AG04449 (cell line): Measurements from ENCODE around the gene HIVEP3.

Experiments used
- CTCF ChIA-PET: fragments of 350-600 bp; formaldehyde crosslinking; extraction: SDS; loops from one replicate; lab custom pipeline; 2021; ENCODE audit warnings: antibody characterized with exemption; lab: Yijun Ruan, JAX
- POLR2A ChIA-PET: fragments of 400-600, 350-600 bp; formaldehyde crosslinking; extraction: SDS; loops from one replicate; lab custom pipeline; 2020; ENCODE audit warnings: antibody characterized with exemption, inconsistent platforms; lab: Yijun Ruan, JAX
- DNase-seq: peaks from one replicate; pipeline ENCODE4 v3.0.0-alpha.2; 2010; ENCODE audit warnings: low read depth, low spot score
- H3K4me3 ChIP-seq: 2 replicates; pipeline ENCODE4 v1.5.1; 2011; ENCODE audit warnings: low read depth, mild to moderate bottlenecking, control low read depth, low read length
- TF ChIP-seq, protein P1 (sequence below): IDR thresholded peaks from one replicate; pipeline ENCODE4 v1.5.1; 2011; ENCODE audit warnings: mild to moderate bottlenecking, moderate library complexity, low read length, control low read depth, inconsistent platforms; ENCODE audit not compliant: insufficient read depth; ENCODE audit errors: missing control alignments

Gene HIVEP3

DNA sequence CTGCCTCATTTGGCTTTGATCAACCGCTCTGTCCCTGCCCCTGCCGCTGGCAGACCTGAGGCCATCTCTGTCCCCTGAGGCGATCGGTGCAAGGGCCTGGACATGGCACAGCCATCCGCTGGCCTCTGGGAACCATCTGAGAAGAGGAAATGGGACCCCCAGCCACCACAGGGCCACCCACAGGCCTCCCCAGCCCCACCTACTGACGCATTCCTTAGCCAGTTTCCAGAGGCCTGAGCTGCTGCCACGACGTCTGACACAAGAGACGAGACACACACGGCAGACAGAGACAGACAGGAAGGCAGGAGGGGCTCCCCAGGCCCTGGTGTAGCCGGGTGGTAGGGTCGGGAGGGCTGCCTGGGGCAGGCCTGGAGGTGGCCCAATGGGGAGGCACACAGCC lies 397.0 kb downstream of the HIVEP3 start:
- CTCF ChIA-PET = interaction anchor here (2.4 to 8.5 kb wide), 2 partner anchors 8 to 16 kb away, joined by 10 to 116 read pairs; no protein-coding TSS in a partner anchor
- H3K4me3 ChIP-seq = no peak overlapping the region
- no peak for DNase-seq
- POLR2A ChIA-PET = no interaction called here
- TF ChIP-seq, protein P1, sequence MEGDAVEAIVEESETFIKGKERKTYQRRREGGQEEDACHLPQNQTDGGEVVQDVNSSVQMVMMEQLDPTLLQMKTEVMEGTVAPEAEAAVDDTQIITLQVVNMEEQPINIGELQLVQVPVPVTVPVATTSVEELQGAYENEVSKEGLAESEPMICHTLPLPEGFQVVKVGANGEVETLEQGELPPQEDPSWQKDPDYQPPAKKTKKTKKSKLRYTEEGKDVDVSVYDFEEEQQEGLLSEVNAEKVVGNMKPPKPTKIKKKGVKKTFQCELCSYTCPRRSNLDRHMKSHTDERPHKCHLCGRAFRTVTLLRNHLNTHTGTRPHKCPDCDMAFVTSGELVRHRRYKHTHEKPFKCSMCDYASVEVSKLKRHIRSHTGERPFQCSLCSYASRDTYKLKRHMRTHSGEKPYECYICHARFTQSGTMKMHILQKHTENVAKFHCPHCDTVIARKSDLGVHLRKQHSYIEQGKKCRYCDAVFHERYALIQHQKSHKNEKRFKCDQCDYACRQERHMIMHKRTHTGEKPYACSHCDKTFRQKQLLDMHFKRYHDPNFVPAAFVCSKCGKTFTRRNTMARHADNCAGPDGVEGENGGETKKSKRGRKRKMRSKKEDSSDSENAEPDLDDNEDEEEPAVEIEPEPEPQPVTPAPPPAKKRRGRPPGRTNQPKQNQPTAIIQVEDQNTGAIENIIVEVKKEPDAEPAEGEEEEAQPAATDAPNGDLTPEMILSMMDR = no peak

DNA sequence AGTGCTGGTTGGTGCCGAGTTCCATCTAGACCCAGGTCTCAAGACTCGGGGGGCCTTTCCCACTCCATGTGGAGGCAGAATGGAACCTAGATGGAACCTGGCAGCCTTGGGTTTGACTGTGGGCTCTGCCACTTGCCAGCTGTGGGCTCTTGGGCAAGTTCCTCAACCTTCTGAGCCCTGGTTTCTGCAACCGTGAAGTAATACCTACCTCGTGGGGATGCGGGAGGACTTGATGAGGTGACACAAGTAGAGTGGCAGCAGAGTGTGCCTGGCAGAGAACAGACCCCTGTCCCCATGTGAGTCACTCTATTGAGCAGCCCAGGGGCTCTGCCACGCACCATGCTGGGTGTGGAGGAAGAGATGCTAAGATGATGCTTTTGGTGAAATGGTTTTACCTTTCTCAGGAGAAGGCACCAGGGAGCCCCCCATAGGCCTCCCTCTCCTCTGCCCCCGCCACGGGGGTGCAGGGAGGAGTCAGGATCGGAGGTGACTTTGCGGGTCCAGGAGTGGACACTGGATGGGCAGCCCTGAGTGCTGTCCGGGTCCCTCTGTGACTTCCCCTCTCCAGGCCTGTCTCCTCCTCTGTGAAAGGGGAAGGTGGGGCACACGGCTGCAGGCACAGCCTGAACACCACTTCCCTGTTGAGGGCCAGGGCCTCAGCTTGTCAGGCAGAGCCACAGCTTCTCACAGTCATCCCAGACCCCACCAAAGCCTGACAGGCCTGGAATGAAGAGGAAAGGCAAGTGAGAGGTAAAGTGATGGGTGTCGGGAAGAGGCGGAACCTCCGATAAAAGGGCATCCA lies 397.6 kb downstream of the HIVEP3 start:
- POLR2A ChIA-PET = no interaction called here
- CTCF ChIA-PET = interaction anchor here (8.5 kb wide), 1 partner anchor 17 kb away, joined by 116 read pairs; no protein-coding TSS in a partner anchor
- DNase-seq = no peak
- no peak overlapping the region for H3K4me3 ChIP-seq
- TF ChIP-seq, protein P1 = no peak

DNA sequence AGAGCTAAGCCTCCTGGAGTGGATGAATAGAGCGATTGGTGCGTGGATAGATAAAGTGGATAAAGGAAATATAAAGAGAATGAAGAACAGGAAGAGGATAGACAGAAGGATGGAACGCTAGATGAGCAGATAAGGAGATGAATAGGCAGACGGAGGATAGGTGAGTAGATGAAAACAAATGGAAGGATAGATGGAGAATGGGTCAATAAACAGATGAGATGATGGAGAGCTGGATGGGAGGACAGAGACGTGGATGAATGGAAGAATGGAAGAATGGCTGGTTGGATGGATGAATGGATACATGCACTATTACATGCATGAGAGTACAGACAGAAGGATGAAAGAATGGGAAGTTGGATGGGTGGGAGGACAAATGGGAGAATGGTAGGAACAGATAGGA lies 399.1 kb downstream of the HIVEP3 start:
- TF ChIP-seq, protein P1 = no peak
- ChIA-PET CTCF (interaction anchor here (1.4 to 10.2 kb wide), 3 partner anchors 8 to 25 kb away, joined by 6 to 116 read pairs (median 105); no protein-coding TSS in a partner anchor), POLR2A (no interaction called here)
- no peak overlapping the region for H3K4me3 ChIP-seq
- no peak for DNase-seq

DNA sequence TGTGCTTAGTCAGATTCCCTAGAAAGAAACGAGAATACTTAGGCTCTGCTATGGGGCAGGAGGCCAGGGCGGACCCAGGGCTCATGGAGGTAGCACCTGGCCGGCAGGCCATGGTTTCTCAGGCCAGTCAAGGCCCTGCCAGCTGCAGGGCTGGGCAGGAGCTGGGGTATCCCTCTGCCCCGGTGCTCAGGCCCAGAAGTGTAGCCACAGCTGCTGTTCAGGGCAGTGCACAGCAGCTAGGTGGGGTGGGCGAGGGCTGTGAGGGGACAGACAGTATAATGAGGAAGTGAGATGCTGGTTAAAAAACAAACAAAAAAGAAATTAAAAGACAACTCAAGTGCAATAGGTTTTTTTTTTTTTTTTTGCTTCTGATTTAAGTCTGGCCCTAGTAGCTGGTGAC lies 400.3 kb downstream of the HIVEP3 start:
- DNase-seq = no peak
- no peak overlapping the region for H3K4me3 ChIP-seq
- POLR2A ChIA-PET = interaction anchor here (0.5 kb wide), 1 partner anchor 312 kb away, joined by 3 read pairs; no protein-coding TSS in a partner anchor
- TF ChIP-seq, protein P1 = no peak
- CTCF ChIA-PET = interaction anchor here (0.7 to 10.2 kb wide), 6 partner anchors 11 to 653 kb away, joined by 3 to 116 read pairs (median 6); no protein-coding TSS in a partner anchor

DNA sequence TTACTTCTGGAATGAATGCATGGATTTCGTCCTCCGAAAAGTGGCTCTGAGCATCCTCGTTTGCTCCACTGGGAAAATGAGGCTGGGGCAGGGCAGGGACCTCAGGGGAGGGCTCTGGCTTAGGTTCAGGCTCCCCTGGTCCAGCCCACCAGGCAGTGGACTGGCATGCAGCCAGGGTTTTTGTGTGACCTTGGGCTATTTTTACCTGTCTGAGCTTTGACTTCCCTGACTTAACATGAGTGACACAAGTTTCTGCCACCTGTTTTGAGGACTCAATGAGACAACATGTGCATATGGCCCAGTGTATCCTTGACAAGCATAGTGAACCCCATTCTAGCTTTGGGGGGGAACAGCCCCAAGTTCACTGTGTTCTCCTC lies 401.7 kb downstream of the HIVEP3 start:
- TF ChIP-seq, protein P1 = no peak
- ChIA-PET CTCF (interaction anchor here (1.0 to 10.2 kb wide), 21 partner anchors 8 to 656 kb away, joined by 3 to 116 read pairs (median 7); no protein-coding TSS in a partner anchor), POLR2A (interaction anchor here (1.0 kb wide), 1 partner anchor 145 kb away, joined by 3 read pairs; no protein-coding TSS in a partner anchor)
- no peak for DNase-seq
- H3K4me3 ChIP-seq = no peak overlapping the region
